Middle frontal gyrus (tissue), 1 donor: Measurements from ENCODE around the gene RBM8A.

Source experiments
- DNase-seq: peaks from one replicate; pipeline ENCODE4 v3.0.0-alpha.2; 2015; ENCODE audit warnings: low spot score; ENCODE audit errors: extremely low spot score

RBM8A gene

GRCh38 chr1:145884675-145885074 lies 42.6 kb downstream of the RBM8A start:
- DNase-seq = no peak

GRCh38 chr1:145879775-145880174 lies 47.5 kb downstream of the RBM8A start:
- no peak for DNase-seq

- DNase-seq = no peak
Measured at GRCh38 chr1:145878724-145879123, 48.6 kb downstream of the RBM8A start.

- DNase-seq = no peak
Measured at GRCh38 chr1:145877923-145878486, 49.3 kb downstream of the RBM8A start.

- DNase-seq = no peak
Measured at GRCh38 chr1:145874646-145875045, 52.6 kb downstream of the RBM8A start.

GRCh38 chr1:145871994-145872924 lies 55.0 kb downstream of the RBM8A start:
- DNase-seq = peak; percentile 5
